ENCODE measurements around the gene AREG.

AREG gene

DNA sequence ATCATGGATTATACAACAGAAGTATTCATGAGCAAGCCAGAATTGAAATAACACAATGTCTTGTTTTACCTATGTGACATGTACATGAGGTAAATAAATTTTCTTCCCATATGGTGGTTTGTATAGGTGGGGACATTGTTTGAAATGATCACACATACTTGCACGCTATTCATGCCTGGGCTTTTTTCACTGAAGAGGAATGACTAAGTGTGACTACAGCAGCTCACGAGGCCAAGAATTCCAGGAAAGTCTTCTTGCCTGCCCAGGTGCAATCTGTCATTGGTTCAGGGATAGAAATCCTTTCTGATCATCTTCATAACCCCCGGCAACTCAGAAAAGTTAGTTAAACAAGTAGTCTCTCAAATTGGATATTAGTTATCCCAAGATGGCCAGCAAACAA is 36.3 kb upstream of the AREG start:
- Histone ChIP-seq H3K36me3 (ENCODE audit: insufficient read depth, low read length) (no peaks in the 10 kb centered on the region), H3K9ac (ENCODE audit: insufficient read length) (no peak overlapping the region), H3K27ac (no peak overlapping the region), H3K9me3 (ENCODE audit: low read depth, low read length) (no peaks in the 10 kb centered on the region), H3K4me3 (no peak overlapping the region)
- DNase-seq (ENCODE audit: low read depth, low spot score): no peak
- TF ChIP-seq FOXP2 (optimal IDR thresholded peaks at IDR 0.05; ENCODE audit: control extremely low read depth, extremely low read length, insufficient read depth): no peak

- TF ChIP-seq EZH2 (IDR thresholded peaks at IDR 0.05): no peak
- no peak for TF ChIP-seq POLR2AphosphoS5 (IDR thresholded peaks at IDR 0.05; ENCODE audit: borderline replicate concordance, low read depth, low read length)
- no peak for TF ChIP-seq FOXP2 (optimal IDR thresholded peaks at IDR 0.05; ENCODE audit: control extremely low read depth, extremely low read length, insufficient read depth)
- Histone ChIP-seq H3K27ac (no peak overlapping the region), H3K9me3 (ENCODE audit: low read depth, low read length) (no peaks in the 10 kb centered on the region), H3K4me3 (no peak overlapping the region), H3K36me3 (ENCODE audit: insufficient read depth, low read length) (no peaks in the 10 kb centered on the region), H3K9ac (ENCODE audit: insufficient read length) (no peak overlapping the region)
- DNase-seq (ENCODE audit: low read depth, low spot score): no peak
Observed at GRCh38 chr4:74410272-74410671, 34.7 kb upstream of the AREG start.

GRCh38 chr4:74412225-74412624 is 32.7 kb upstream of the AREG start:
- Histone ChIP-seq H3K9ac (ENCODE audit: insufficient read length) (no peak overlapping the region), H3K4me3 (no peak overlapping the region), H3K9me3 (ENCODE audit: low read depth, low read length) (no peaks in the 10 kb centered on the region), H3K36me3 (ENCODE audit: insufficient read depth, low read length) (no peaks in the 10 kb centered on the region), H3K27ac (no peak overlapping the region)
- no peak for DNase-seq (ENCODE audit: low read depth, low spot score)
- no peak for TF ChIP-seq POLR2AphosphoS5 (IDR thresholded peaks at IDR 0.05; ENCODE audit: borderline replicate concordance, low read depth, low read length)
- TF ChIP-seq EZH2 (IDR thresholded peaks at IDR 0.05): no peak
- no peak for TF ChIP-seq FOXP2 (optimal IDR thresholded peaks at IDR 0.05; ENCODE audit: control extremely low read depth, extremely low read length, insufficient read depth)

- Histone ChIP-seq H3K9me3 (ENCODE audit: low read depth, low read length) (no peaks in the 10 kb centered on the region), H3K27ac (no peak overlapping the region), H3K9ac (ENCODE audit: insufficient read length) (no peak overlapping the region), H3K4me3 (no peak overlapping the region), H3K36me3 (ENCODE audit: insufficient read depth, low read length) (no peaks in the 10 kb centered on the region)
- no peak for TF ChIP-seq POLR2AphosphoS5 (IDR thresholded peaks at IDR 0.05; ENCODE audit: borderline replicate concordance, low read depth, low read length)
- TF ChIP-seq EZH2 (IDR thresholded peaks at IDR 0.05): no peak
- TF ChIP-seq FOXP2 (optimal IDR thresholded peaks at IDR 0.05; ENCODE audit: control extremely low read depth, extremely low read length, insufficient read depth): no peak
- no peak for DNase-seq (ENCODE audit: low read depth, low spot score)
Observed at GRCh38 chr4:74413265-74413664, 31.7 kb upstream of the AREG start.

GRCh38 chr4:74414149-74414809 is 30.7 kb upstream of the AREG start:
- Histone ChIP-seq H3K27ac (no peak overlapping the region), H3K36me3 (ENCODE audit: insufficient read depth, low read length) (no peaks in the 10 kb centered on the region), H3K9ac (ENCODE audit: insufficient read length) (no peak overlapping the region), H3K9me3 (ENCODE audit: low read depth, low read length) (no peaks in the 10 kb centered on the region), H3K4me3 (no peak overlapping the region)
- TF ChIP-seq POLR2AphosphoS5 (IDR thresholded peaks at IDR 0.05; ENCODE audit: borderline replicate concordance, low read depth, low read length) (no peak), FOXP2 (optimal IDR thresholded peaks at IDR 0.05; ENCODE audit: control extremely low read depth, extremely low read length, insufficient read depth) (no peak), EZH2 (IDR thresholded peaks at IDR 0.05) (no peak)
- no peak for DNase-seq (ENCODE audit: low read depth, low spot score)

DNA sequence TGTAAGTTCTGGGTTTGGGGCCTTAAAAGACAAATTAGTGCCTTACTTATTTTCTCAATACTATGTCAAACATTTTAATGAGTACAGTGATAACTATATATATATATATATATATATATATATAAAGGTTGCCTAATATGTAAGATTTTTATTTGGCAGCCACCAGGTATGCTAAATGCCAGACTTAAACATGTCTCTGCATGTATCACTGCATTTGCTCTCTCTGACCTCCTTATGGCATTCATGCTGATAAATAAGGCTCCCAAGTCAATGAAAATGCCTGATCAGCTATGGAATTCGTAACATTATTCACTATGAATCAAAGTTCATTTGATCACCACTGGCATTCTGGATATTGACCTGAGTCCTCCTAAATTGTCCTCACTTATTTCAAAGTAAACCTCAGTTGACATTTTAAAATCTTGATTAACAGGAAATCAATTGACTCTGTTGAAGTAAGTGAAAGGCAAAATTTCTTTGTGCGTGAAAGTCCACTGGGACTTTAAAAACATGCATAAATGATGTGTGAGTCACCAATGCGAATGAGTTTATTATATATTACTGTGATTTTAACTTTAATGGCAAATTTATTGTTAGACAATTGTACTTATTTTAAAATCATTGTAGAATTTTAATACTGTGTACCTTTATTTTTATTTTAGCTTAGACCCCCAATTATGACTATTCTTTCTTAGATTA is 29.2 kb upstream of the AREG start:
- no peaks in the 10 kb centered on the region for H3K36me3 ChIP-seq (ENCODE audit: insufficient read depth, low read length)
- no peak overlapping the region for H3K4me3 ChIP-seq
- no peak for DNase-seq (ENCODE audit: low read depth, low spot score)
- TF ChIP-seq EZH2 (IDR thresholded peaks at IDR 0.05) (no peak), POLR2AphosphoS5 (IDR thresholded peaks at IDR 0.05; ENCODE audit: borderline replicate concordance, low read depth, low read length) (no peak), FOXP2 (optimal IDR thresholded peaks at IDR 0.05; ENCODE audit: control extremely low read depth, extremely low read length, insufficient read depth) (no peak)
- H3K9me3 ChIP-seq (ENCODE audit: low read depth, low read length): no peaks in the 10 kb centered on the region
- H3K9ac ChIP-seq (ENCODE audit: insufficient read length): no peak overlapping the region
- no peak overlapping the region for H3K27ac ChIP-seq

DNA sequence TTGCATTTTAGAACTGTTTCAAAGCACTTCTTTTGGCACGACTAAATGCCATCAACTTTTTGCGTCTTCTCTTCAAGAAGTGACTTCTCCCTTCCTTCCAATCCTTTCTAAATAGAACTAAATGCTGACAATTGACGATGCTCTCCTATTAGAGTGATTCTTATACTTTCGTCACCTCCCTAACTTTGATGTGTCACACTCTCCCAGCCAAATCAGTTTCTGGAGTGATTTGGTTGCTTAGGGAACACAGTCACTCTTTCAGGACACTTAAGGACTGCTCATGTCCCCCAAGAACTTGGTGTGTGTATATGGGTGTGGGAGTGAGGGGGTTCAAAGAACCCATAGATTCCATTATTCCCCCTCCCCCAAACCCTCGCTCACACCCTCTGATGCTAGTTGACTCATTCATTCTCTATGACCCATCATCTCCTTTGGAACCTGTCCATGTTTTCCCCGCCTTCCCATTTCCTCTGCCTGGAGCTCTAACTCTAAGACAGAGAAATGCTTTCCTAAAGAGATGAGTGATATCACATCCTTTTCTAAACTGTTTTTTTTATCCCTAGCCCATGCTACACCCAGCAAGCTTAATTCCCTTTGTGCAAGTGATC is 26.8 kb upstream of the AREG start:
- H3K4me3 ChIP-seq: no peak overlapping the region
- no peak overlapping the region for H3K27ac ChIP-seq

GRCh38 chr4:74420863-74421262 is 24.1 kb upstream of the AREG start:
- Histone ChIP-seq H3K27ac (no peak overlapping the region), H3K9me3 (ENCODE audit: low read depth, low read length) (no peaks in the 10 kb centered on the region), H3K9ac (ENCODE audit: insufficient read length) (no peak overlapping the region), H3K4me3 (no peak overlapping the region), H3K36me3 (ENCODE audit: insufficient read depth, low read length) (no peaks in the 10 kb centered on the region)
- DNase-seq (ENCODE audit: low read depth, low spot score): no peak
- TF ChIP-seq FOXP2 (optimal IDR thresholded peaks at IDR 0.05; ENCODE audit: control extremely low read depth, extremely low read length, insufficient read depth) (no peak), POLR2AphosphoS5 (IDR thresholded peaks at IDR 0.05; ENCODE audit: borderline replicate concordance, low read depth, low read length) (no peak), EZH2 (IDR thresholded peaks at IDR 0.05) (no peak)

More for the DNA sequence above, 26.8 kb upstream of the AREG start:
- Histone ChIP-seq H3K36me3 (ENCODE audit: insufficient read depth, low read length) (no peaks in the 10 kb centered on the region), H3K9me3 (ENCODE audit: low read depth, low read length) (no peaks in the 10 kb centered on the region), H3K9ac (ENCODE audit: insufficient read length) (no peak overlapping the region)
- no peak for TF ChIP-seq POLR2AphosphoS5 (IDR thresholded peaks at IDR 0.05; ENCODE audit: borderline replicate concordance, low read depth, low read length)
- no peak for TF ChIP-seq EZH2 (IDR thresholded peaks at IDR 0.05)
- TF ChIP-seq FOXP2 (optimal IDR thresholded peaks at IDR 0.05; ENCODE audit: control extremely low read depth, extremely low read length, insufficient read depth): no peak
- DNase-seq (ENCODE audit: low read depth, low spot score): no peak
